ENCODE measurements around the gene GPR146. TPM values are rescaled to one million over a fixed set of nuclear protein-coding genes. Genes with fewer than 3 reads are reported as not detected.
A peak's percentile ranks its signal among the peaks of the same experiment; 100 is the strongest.

Gene GPR146
- total RNA-seq, 1 donor from 2014 or later: 0.79 TPM

DNA sequence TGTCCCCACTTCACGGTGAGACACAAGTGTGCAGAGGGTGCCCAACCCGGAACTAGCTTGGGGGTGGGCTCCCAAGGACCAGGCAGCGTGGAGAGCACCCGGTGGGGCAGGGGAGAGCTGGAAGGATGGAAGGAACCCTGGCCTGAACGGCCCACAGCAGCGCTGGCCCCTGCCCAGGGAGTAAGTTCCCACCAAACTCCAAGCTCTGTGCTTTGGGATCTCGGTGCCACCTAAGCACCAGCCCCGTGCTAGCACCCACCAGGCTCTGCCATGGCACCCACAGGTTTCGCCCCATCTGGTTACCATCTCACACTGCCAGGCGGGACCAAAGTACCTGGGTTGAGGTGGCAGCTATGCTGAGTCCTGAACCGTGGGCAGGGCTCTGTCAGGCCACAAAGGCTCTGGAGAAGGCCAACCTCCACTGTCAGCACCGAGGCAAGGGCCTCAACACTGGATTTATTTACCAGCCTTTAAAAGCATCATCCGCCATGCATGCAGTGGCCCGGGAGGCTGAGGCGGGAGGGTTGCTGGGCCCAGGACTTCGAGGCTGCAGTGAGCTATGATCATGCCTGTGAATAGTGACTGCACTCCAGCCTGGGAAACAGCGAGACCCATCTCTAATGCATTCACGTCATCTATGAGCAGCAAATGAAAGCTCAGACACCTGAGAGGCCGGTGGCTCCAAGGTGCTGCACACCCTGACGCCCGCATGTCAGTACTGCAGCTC lies 59.6 kb downstream of the GPR146 start:
- Histone ChIP-seq H3F3A (ENCODE audit: low read depth) (peaks cover 3% of the 10 kb centered on the region), H3K4me3 (no peak overlapping the region), H3K9ac (no peak overlapping the region), H3K27me3 (no peaks in the 10 kb centered on the region), H3K4me2 (no peak overlapping the region), H3K36me3 (no peaks in the 10 kb centered on the region), H2AFZ (replicated peaks) (no peak overlapping the region), H3K4me1 (peaks cover 4% of the 10 kb centered on the region), H4K20me1 (ENCODE audit: low read depth) (peaks cover 36% of the 10 kb centered on the region), H3K79me2 (ENCODE audit: low read depth) (peaks cover 42% of the 10 kb centered on the region), H3K9me3 (ENCODE audit: low read depth) (no peaks in the 10 kb centered on the region), H3K27ac (no peak overlapping the region)
- peaks cover 49% of the 10 kb centered on the region for H3K4me1 Mint-ChIP-seq
- peaks cover 1% of the 10 kb centered on the region for H3K36me3 Mint-ChIP-seq
- H3K4me3 Mint-ChIP-seq: no peak overlapping the region
- peaks cover 5% of the 10 kb centered on the region for H3K27me3 Mint-ChIP-seq (ENCODE audit: insufficient read depth, low read depth)
- no peaks in the 10 kb centered on the region for H3K9me3 Mint-ChIP-seq
- TF ChIP-seq EZH2phosphoT487 (IDR thresholded peaks at IDR 0.05): no peak
- no peak for TF ChIP-seq EZH2 (IDR thresholded peaks at IDR 0.05)
- TF ChIP-seq, protein P1, sequence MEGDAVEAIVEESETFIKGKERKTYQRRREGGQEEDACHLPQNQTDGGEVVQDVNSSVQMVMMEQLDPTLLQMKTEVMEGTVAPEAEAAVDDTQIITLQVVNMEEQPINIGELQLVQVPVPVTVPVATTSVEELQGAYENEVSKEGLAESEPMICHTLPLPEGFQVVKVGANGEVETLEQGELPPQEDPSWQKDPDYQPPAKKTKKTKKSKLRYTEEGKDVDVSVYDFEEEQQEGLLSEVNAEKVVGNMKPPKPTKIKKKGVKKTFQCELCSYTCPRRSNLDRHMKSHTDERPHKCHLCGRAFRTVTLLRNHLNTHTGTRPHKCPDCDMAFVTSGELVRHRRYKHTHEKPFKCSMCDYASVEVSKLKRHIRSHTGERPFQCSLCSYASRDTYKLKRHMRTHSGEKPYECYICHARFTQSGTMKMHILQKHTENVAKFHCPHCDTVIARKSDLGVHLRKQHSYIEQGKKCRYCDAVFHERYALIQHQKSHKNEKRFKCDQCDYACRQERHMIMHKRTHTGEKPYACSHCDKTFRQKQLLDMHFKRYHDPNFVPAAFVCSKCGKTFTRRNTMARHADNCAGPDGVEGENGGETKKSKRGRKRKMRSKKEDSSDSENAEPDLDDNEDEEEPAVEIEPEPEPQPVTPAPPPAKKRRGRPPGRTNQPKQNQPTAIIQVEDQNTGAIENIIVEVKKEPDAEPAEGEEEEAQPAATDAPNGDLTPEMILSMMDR (IDR thresholded peaks at IDR 0.05): no peak
- DNase-seq (ENCODE audit: low spot score): no peak
- peak overlapping the region; percentile 89 for H3K27ac Mint-ChIP-seq

DNA sequence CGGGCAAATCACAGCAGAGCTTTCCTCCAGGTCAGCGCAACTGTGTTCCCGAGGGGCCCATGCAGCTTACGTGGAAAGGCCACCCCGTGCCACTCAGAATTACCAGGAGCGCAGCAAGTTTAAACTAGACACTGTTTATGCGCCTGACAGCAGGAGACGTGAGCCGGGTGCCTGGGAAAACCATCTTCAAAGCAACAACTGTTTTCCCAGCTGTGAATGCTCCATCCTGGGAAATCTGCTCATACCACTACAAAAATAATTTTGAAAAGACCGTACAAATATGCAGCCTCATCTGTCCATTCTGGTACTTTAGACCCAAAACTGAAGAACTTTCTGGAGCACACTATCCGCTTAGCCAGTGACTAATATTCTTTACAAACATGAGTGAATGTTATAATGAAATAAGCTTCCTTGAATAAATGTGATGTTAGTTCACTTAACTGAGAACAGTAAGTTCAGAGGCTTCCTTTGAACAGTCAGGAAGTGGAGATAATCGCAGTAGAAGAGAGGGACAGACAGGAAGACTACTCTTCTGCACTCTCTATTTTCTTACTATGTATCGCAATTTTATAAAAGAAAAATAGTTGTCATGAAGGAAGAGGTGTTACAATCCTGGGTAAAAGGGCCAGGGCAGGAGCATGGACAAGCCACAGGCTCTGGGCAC lies 60.3 kb downstream of the GPR146 start:
- no peak overlapping the region for H3K4me3 Mint-ChIP-seq
- H4K20me1 ChIP-seq (ENCODE audit: low read depth): peaks cover 36% of the 10 kb centered on the region
- no peak overlapping the region for H3K27ac ChIP-seq
- H3K27me3 ChIP-seq: no peaks in the 10 kb centered on the region
- H3K4me1 ChIP-seq: peaks cover 4% of the 10 kb centered on the region
- H3K9ac ChIP-seq: no peak overlapping the region
- peaks cover 43% of the 10 kb centered on the region for H3K4me1 Mint-ChIP-seq
- H3K36me3 Mint-ChIP-seq: peaks cover 1% of the 10 kb centered on the region
- H3K9me3 Mint-ChIP-seq: no peaks in the 10 kb centered on the region
- DNase-seq (ENCODE audit: low spot score): no peak
- no peaks in the 10 kb centered on the region for H3K9me3 ChIP-seq (ENCODE audit: low read depth)
- H3F3A ChIP-seq (ENCODE audit: low read depth): no peaks in the 10 kb centered on the region
- no peak overlapping the region for H3K4me2 ChIP-seq
- no peak for TF ChIP-seq EZH2 (IDR thresholded peaks at IDR 0.05)
- TF ChIP-seq, protein P1 (IDR thresholded peaks at IDR 0.05): no peak
- TF ChIP-seq EZH2phosphoT487 (IDR thresholded peaks at IDR 0.05): no peak
- peaks cover 8% of the 10 kb centered on the region for H3K27me3 Mint-ChIP-seq (ENCODE audit: insufficient read depth, low read depth)
- H3K27ac Mint-ChIP-seq: peak overlapping the region; percentile 89
- no peaks in the 10 kb centered on the region for H3K36me3 ChIP-seq
- no peak overlapping the region for H2AFZ ChIP-seq (replicated peaks)
- H3K4me3 ChIP-seq: no peak overlapping the region
- H3K79me2 ChIP-seq (ENCODE audit: low read depth): peaks cover 49% of the 10 kb centered on the region

DNA sequence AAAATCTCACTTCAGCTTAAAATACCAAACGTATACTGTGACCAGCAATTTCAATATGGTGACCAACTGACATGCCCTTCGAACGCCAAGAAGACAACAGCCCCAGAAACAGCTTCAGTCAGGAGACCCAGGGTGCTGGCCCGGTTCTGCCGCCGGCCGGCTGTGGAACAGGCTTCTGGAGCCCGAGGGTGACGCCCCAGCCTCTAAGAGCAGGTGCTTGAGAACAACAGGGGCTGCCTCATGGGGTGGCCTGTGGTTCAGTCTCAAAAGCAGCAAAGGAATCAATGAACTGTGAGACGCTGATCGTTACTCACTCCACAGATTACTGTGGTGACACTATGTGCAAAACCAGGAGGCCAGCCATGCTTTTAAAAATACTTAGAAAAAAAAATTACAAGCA lies 60.8 kb downstream of the GPR146 start:
- no peak overlapping the region for H3K4me3 Mint-ChIP-seq
- Histone ChIP-seq H3K4me2 (no peak overlapping the region), H2AFZ (replicated peaks) (no peak overlapping the region), H3F3A (ENCODE audit: low read depth) (no peaks in the 10 kb centered on the region), H4K20me1 (ENCODE audit: low read depth) (peaks cover 36% of the 10 kb centered on the region), H3K4me3 (no peak overlapping the region), H3K27ac (no peak overlapping the region), H3K79me2 (ENCODE audit: low read depth) (peaks cover 53% of the 10 kb centered on the region), H3K27me3 (no peaks in the 10 kb centered on the region), H3K9me3 (ENCODE audit: low read depth) (no peaks in the 10 kb centered on the region), H3K9ac (peak overlapping the region; percentile 25), H3K36me3 (no peaks in the 10 kb centered on the region), H3K4me1 (peaks cover 4% of the 10 kb centered on the region)
- peaks cover 42% of the 10 kb centered on the region for H3K4me1 Mint-ChIP-seq
- peaks cover 1% of the 10 kb centered on the region for H3K36me3 Mint-ChIP-seq
- no peak for DNase-seq (ENCODE audit: low spot score)
- H3K27me3 Mint-ChIP-seq (ENCODE audit: insufficient read depth, low read depth): peaks cover 8% of the 10 kb centered on the region
- TF ChIP-seq EZH2phosphoT487 (IDR thresholded peaks at IDR 0.05) (no peak), EZH2 (IDR thresholded peaks at IDR 0.05) (no peak)
- TF ChIP-seq, protein P1 (IDR thresholded peaks at IDR 0.05): no peak
- no peaks in the 10 kb centered on the region for H3K9me3 Mint-ChIP-seq
- H3K27ac Mint-ChIP-seq: peak overlapping the region; percentile 57

Data from neural progenitor cell (in vitro differentiated cells).